Measurements from ENCODE around the gene FAM43B. TPM values are rescaled to one million over a fixed set of nuclear protein-coding genes. Genes with fewer than 3 reads are reported as not detected.

FAM43B gene
- total RNA-seq, 4 donors from 2014 or later, result 0.90 to 1.0 TPM; not detected in 2

- peaks cover 0 to 8% (median 0%) of the 10 kb centered on the region in 4 donors for H3K9me3 ChIP-seq
- H3K27me3 ChIP-seq, result peaks cover 0 to 25% of the 10 kb centered on the region in 2 donors
- TF ChIP-seq POLR2A (IDR thresholded peaks at IDR 0.05), result no peak
- DNase-seq (ENCODE audit: low spot score in 2 of 2), result no peak
- no peaks in the 10 kb centered on the region for H3K36me3 ChIP-seq
- H3K4me3 ChIP-seq, result no peak overlapping the region
- no peaks in the 10 kb centered on the region for H3K4me1 ChIP-seq
- 73 to 88% methylated on average over 3 of the region's 3 CpGs for WGBS, 2 donors
- no peak overlapping the region for H3K27ac ChIP-seq
These were observed 25.7 kb downstream of the FAM43B start for GRCh38 chr1:20578062-20578461.

GRCh38 chr1:20578721-20579395 lies 26.5 kb downstream of the FAM43B start:
- Histone ChIP-seq H3K4me1 (no peaks in the 10 kb centered on the region), H3K4me3 (no peak overlapping the region), H3K36me3 (no peaks in the 10 kb centered on the region), H3K9me3 (peaks cover 0 to 8% (median 0%) of the 10 kb centered on the region in 4 donors), H3K27ac (no peak overlapping the region), H3K27me3 (peaks cover 0 to 18% of the 10 kb centered on the region in 2 donors)
- DNase-seq (ENCODE audit: low spot score in 2 of 2), result no peak
- no peak for TF ChIP-seq POLR2A (IDR thresholded peaks at IDR 0.05)
- TF ChIP-seq EP300 (IDR thresholded peaks at IDR 0.05), result no peak
- 75 to 78% methylated on average over 13 of the region's 13 CpGs for WGBS, 2 donors

GRCh38 chr1:20584890-20585289 lies 32.5 kb downstream of the FAM43B start:
- WGBS, 2 donors, result 62 to 65% methylated on average over 2 of the region's 2 CpGs
- Histone ChIP-seq H3K4me3 (no peak overlapping the region), H3K4me1 (peaks cover 0 to 9% (median 0%) of the 10 kb centered on the region in 4 donors), H3K27me3 (peaks cover 0 to 25% of the 10 kb centered on the region in 2 donors), H3K36me3 (no peaks in the 10 kb centered on the region), H3K27ac (no peak overlapping the region), H3K9me3 (peaks cover 0 to 13% (median 0%) of the 10 kb centered on the region in 4 donors)
- no peak for TF ChIP-seq EP300 (IDR thresholded peaks at IDR 0.05)
- no peak for TF ChIP-seq CTCF (IDR thresholded peaks at IDR 0.05)
- TF ChIP-seq POLR2A (IDR thresholded peaks at IDR 0.05), result no peak
- DNase-seq (ENCODE audit: low spot score in 2 of 2), result no peak

GRCh38 chr1:20586953-20587660 lies 34.7 kb downstream of the FAM43B start:
- Histone ChIP-seq H3K27ac (no peak overlapping the region), H3K4me1 (peaks cover 0 to 9% (median 0%) of the 10 kb centered on the region in 4 donors), H3K36me3 (no peaks in the 10 kb centered on the region), H3K9me3 (peaks cover 0 to 5% (median 0%) of the 10 kb centered on the region in 4 donors), H3K27me3 (peaks cover 0 to 44% of the 10 kb centered on the region in 2 donors), H3K4me3 (no peak overlapping the region)
- DNase-seq (ENCODE audit: low spot score in 2 of 2), result no peak
- WGBS, 2 donors, result 70 to 83% methylated on average over 7 to 10 of the region's 10 CpGs
- TF ChIP-seq POLR2A (IDR thresholded peaks at IDR 0.05) (no peak), EP300 (IDR thresholded peaks at IDR 0.05) (no peak), CTCF (IDR thresholded peaks at IDR 0.05) (no peak)

- peak in 1 of 2 donors; percentile 10 for DNase-seq (ENCODE audit: low spot score in 2 of 2)
- H3K27me3 ChIP-seq, result peaks cover 0 to 46% of the 10 kb centered on the region in 2 donors
- no peak overlapping the region for H3K4me3 ChIP-seq
- no peak overlapping the region for H3K27ac ChIP-seq
- H3K36me3 ChIP-seq, result no peaks in the 10 kb centered on the region
- WGBS, 2 donors, result 44 to 54% methylated on average over 2 of the region's 2 CpGs
- TF ChIP-seq EP300 (IDR thresholded peaks at IDR 0.05), result peak in 1 of 2 donors; percentile 15
- no peak for TF ChIP-seq POLR2A (IDR thresholded peaks at IDR 0.05)
- peaks cover 0 to 4% (median 0%) of the 10 kb centered on the region in 4 donors for H3K9me3 ChIP-seq
- H3K4me1 ChIP-seq, result peaks cover 0 to 9% (median 0%) of the 10 kb centered on the region in 4 donors
These were observed 35.3 kb downstream of the FAM43B start for GRCh38 chr1:20587661-20588053.

- WGBS, 2 donors, result 42 to 44% methylated on average over 6 to 8 of the region's 11 CpGs
These were observed 36.4 kb downstream of the FAM43B start, which contains the start of gene CDA for GRCh38 chr1:20588634-20589225. Gene CDA (plus strand): TSS chr1:20589097. CDS start chr1:20589130, 33 bp downstream.

More at GRCh38 chr1:20588634-20589225, 36.4 kb downstream of the FAM43B start, which contains the start of gene CDA:
- H3K27me3 ChIP-seq, result peaks cover 0 to 50% of the 10 kb centered on the region in 2 donors
- H3K4me3 ChIP-seq, result peak within 1 kb of the TSS in 2 of 4 donors; percentile 14 to 34
- no peaks in the 10 kb centered on the region for H3K36me3 ChIP-seq
- H3K9me3 ChIP-seq, result peaks cover 0 to 4% (median 0%) of the 10 kb centered on the region in 4 donors
- H3K4me1 ChIP-seq, result peaks cover 0 to 9% (median 0%) of the 10 kb centered on the region in 4 donors
- TF ChIP-seq CTCF (IDR thresholded peaks at IDR 0.05) (no peak), EP300 (IDR thresholded peaks at IDR 0.05) (no peak), POLR2A (IDR thresholded peaks at IDR 0.05) (no peak)
- no peak for DNase-seq (ENCODE audit: low spot score in 2 of 2)
- H3K27ac ChIP-seq, result peak within 1 kb of the TSS in 2 of 4 donors; percentile 62 to 66

Data from tibial nerve (tissue), 4 donors.